Stimulated activated CD4-positive, alpha-beta T cell treated with anti-CD3 and anti-CD28 coated beads, TNF-alpha, amount 100 ng/mL, for 4 hours (primary cell): Measurements from ENCODE around the gene RASL11A.
"Not testable (repeated sequence)": the region's sequence is repeated elsewhere in the genome, so short reads cannot be mapped to it uniquely, and the experiment has no call there.

Source experiments
- DNase-seq, 3 experiments: peaks; one replicate each; pipeline ENCODE4 v3.0.0-alpha.2; 2020; ENCODE audit warnings: low read depth in 3 of 3

Gene RASL11A

GRCh38 chr13:27300406-27300805 lies 29.8 kb downstream of the RASL11A start:
- DNase-seq: not testable (repeated sequence)

- DNase-seq: no peak
These were observed 30.4 kb downstream of the RASL11A start for GRCh38 chr13:27300941-27301586.

GRCh38 chr13:27302643-27303262 lies 32.1 kb downstream of the RASL11A start:
- no peak for DNase-seq

GRCh38 chr13:27304099-27304498 lies 33.5 kb downstream of the RASL11A start:
- no peak for DNase-seq

- no peak for DNase-seq
These were observed 34.0 kb downstream of the RASL11A start for GRCh38 chr13:27304611-27305010.

- no peak for DNase-seq
These were observed 35.7 kb downstream of the RASL11A start for GRCh38 chr13:27306364-27306763.

- DNase-seq: no peak
These were observed 38.3 kb downstream of the RASL11A start for GRCh38 chr13:27308941-27309340.

- DNase-seq: no peak
These were observed 38.9 kb downstream of the RASL11A start for GRCh38 chr13:27309401-27309958.

GRCh38 chr13:27309967-27310598 lies 39.5 kb downstream of the RASL11A start:
- no peak for DNase-seq

- DNase-seq: no peak
These were observed 40.3 kb downstream of the RASL11A start for GRCh38 chr13:27310946-27311345.

GRCh38 chr13:27311518-27312210 lies 41.0 kb downstream of the RASL11A start:
- DNase-seq: no peak

- no peak for DNase-seq
These were observed 43.1 kb downstream of the RASL11A start for GRCh38 chr13:27313770-27314169.

- DNase-seq: no peak
These were observed 48.8 kb downstream of the RASL11A start for GRCh38 chr13:27319404-27319803.

GRCh38 chr13:27321468-27322431 lies 51.1 kb downstream of the RASL11A start:
- no peak for DNase-seq

- DNase-seq: not testable (repeated sequence)
These were observed 51.8 kb downstream of the RASL11A start for GRCh38 chr13:27322443-27322842.
